Measurements from ENCODE around the gene MSGN1. TPM values are rescaled to one million over a fixed set of nuclear protein-coding genes. Genes with fewer than 3 reads are reported as not detected.

Gene MSGN1, protein sequence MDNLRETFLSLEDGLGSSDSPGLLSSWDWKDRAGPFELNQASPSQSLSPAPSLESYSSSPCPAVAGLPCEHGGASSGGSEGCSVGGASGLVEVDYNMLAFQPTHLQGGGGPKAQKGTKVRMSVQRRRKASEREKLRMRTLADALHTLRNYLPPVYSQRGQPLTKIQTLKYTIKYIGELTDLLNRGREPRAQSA
- total RNA-seq: not detected

DNA sequence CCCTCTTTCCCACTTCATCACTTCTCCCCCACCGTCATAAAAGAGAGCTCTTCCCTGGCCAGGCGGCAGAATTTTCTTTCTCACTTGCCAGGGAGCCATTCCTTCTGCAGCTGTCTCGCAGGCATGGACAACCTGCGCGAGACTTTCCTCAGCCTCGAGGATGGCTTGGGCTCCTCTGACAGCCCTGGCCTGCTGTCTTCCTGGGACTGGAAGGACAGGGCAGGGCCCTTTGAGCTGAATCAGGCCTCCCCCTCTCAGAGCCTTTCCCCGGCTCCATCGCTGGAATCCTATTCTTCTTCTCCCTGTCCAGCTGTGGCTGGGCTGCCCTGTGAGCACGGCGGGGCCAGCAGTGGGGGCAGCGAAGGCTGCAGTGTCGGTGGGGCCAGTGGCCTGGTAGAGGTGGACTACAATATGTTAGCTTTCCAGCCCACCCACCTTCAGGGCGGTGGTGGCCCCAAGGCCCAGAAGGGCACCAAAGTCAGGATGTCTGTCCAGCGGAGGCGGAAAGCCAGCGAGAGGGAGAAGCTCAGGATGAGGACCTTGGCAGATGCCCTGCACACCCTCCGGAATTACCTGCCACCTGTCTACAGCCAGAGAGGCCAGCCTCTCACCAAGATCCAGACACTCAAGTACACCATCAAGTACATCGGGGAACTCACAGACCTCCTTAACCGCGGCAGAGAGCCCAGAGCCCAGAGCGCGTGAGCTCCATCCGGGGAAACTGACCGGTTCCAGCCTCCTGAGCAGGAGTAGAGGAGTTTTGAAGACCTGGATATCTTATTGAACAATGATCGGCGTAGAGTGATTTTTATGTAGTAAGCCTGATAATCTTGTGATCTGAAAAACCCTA, at the start of gene MSGN1:
TSS of gene MSGN1 (plus strand) at position 65 of the 850 bp plus-strand sequence. CDS start at position 124, 59 bp downstream.
- H3K36me3 ChIP-seq: no peaks in the 10 kb centered on the region
- H3K4me1 ChIP-seq: peaks cover 25% of the 10 kb centered on the region
- TF ChIP-seq CTCF (IDR thresholded peaks at IDR 0.05) (no peak), POLR2AphosphoS5 (IDR thresholded peaks at IDR 0.05; ENCODE audit: insufficient read depth in 1 of 2, low read depth in 1 of 2) (no peak), POLR2A (IDR thresholded peaks at IDR 0.05) (no peak)
- H3K4me3 ChIP-seq: no peak within 1 kb of the TSS
- intact Hi-C loops (cut with DNase I): no loop called here
- no peak for DNase-seq (ENCODE audit: extremely low spot score in 2 of 2)
- H3K9me3 ChIP-seq: no peaks in the 10 kb centered on the region
- H3K27ac ChIP-seq: peak within 1 kb of the TSS; percentile 39
- no peaks in the 10 kb centered on the region for H3K27me3 ChIP-seq

DNA sequence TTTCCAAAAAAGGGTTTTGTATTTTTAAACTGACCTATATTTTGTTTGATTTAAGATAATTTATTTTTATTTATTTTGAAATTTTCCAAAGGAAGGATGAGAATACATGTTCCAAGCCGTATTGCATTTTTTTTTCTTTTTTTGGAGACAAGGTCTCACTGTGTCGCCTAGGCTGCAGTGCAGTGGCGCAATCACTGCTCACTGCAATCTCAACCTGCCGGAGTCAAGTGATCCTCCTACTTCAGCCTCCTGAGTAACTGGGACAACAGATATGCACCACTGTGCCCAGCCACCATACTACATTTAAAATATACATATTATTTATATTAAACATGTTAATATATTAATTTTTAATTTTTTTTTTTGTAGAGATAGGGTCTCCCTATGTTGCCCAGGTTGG, 47.4 kb upstream of the MSGN1 start:
- Histone ChIP-seq H3K9me3 (no peaks in the 10 kb centered on the region), H3K4me3 (no peak overlapping the region), H3K27ac (no peak overlapping the region), H3K4me1 (no peaks in the 10 kb centered on the region), H3K36me3 (peaks cover 0 to 5% of the 10 kb centered on the region in 2 donors), H3K27me3 (no peaks in the 10 kb centered on the region)
- intact Hi-C loops (cut with DNase I): no loop called here
- TF ChIP-seq POLR2AphosphoS5 (IDR thresholded peaks at IDR 0.05; ENCODE audit: insufficient read depth in 1 of 2, low read depth in 1 of 2) (no peak), CTCF (IDR thresholded peaks at IDR 0.05) (no peak), POLR2A (IDR thresholded peaks at IDR 0.05) (no peak)
- no peak for DNase-seq (ENCODE audit: extremely low spot score in 2 of 2)

DNA sequence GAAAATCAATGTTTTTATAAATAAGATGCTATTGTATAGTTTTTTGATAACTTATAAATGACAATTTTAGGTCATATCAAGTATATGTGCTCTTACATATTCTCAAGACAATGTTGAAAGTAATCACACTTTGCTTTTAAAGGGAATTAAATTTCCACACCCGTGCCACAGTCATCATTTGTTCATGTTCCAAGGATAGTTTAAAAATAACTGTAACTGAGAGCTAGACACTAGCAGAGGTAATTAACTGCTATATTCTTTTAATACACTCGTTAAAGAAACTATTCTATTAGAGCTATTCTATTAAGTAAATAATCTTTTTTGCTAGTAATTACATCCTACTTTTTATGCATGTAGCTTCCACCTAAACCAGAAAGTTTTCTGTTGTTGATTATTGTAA, 44.3 kb upstream of the MSGN1 start:
- Histone ChIP-seq H3K36me3 (peaks cover 0 to 5% of the 10 kb centered on the region in 2 donors), H3K9me3 (no peaks in the 10 kb centered on the region), H3K4me1 (no peaks in the 10 kb centered on the region), H3K27ac (no peak overlapping the region), H3K27me3 (no peaks in the 10 kb centered on the region), H3K4me3 (no peak overlapping the region)
- TF ChIP-seq CTCF (IDR thresholded peaks at IDR 0.05): no peak
- TF ChIP-seq POLR2AphosphoS5 (IDR thresholded peaks at IDR 0.05; ENCODE audit: insufficient read depth in 1 of 2, low read depth in 1 of 2): no peak
- no peak for TF ChIP-seq POLR2A (IDR thresholded peaks at IDR 0.05)
- DNase-seq (ENCODE audit: extremely low spot score in 2 of 2): no peak
- intact Hi-C loops (cut with DNase I): no loop called here

DNA sequence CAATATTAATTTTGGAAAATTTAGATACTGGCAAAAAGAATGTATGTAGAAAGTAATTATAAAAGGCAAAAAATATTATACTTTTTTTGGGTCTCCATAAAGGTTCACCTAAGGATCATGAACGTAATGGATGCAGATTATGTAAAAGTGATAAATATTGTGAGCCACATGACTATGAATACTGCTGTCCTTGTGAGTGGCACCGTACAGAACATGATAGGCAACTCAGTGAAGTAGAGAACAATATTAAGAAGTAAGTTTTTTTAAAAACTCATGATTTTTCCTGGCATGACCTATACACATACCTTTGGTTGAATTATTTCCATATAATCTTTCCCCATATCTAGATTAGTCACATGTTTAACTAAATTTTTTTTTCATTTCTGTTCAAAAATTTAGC, 43.7 kb upstream of the MSGN1 start:
- intact Hi-C loops (cut with DNase I): no loop called here
- no peaks in the 10 kb centered on the region for H3K4me1 ChIP-seq
- peaks cover 0 to 5% of the 10 kb centered on the region in 2 donors for H3K36me3 ChIP-seq
- H3K27ac ChIP-seq: no peak overlapping the region
- H3K27me3 ChIP-seq: no peaks in the 10 kb centered on the region
- H3K9me3 ChIP-seq: no peaks in the 10 kb centered on the region
- no peak for DNase-seq (ENCODE audit: extremely low spot score in 2 of 2)
- no peak overlapping the region for H3K4me3 ChIP-seq
- no peak for TF ChIP-seq POLR2A (IDR thresholded peaks at IDR 0.05)
- no peak for TF ChIP-seq CTCF (IDR thresholded peaks at IDR 0.05)
- TF ChIP-seq POLR2AphosphoS5 (IDR thresholded peaks at IDR 0.05; ENCODE audit: insufficient read depth in 1 of 2, low read depth in 1 of 2): no peak

- no peak for TF ChIP-seq CTCF (IDR thresholded peaks at IDR 0.05)
- TF ChIP-seq POLR2AphosphoS5 (IDR thresholded peaks at IDR 0.05; ENCODE audit: insufficient read depth in 1 of 2, low read depth in 1 of 2): no peak
- TF ChIP-seq POLR2A (IDR thresholded peaks at IDR 0.05): no peak
- no peaks in the 10 kb centered on the region for H3K4me1 ChIP-seq
- no peak overlapping the region for H3K4me3 ChIP-seq
- DNase-seq (ENCODE audit: extremely low spot score in 2 of 2): no peak
- H3K9me3 ChIP-seq: no peaks in the 10 kb centered on the region
- intact Hi-C loops (cut with DNase I): no loop called here
- H3K27ac ChIP-seq: no peak overlapping the region
- peaks cover 0 to 14% of the 10 kb centered on the region in 2 donors for H3K36me3 ChIP-seq
- no peaks in the 10 kb centered on the region for H3K27me3 ChIP-seq
Measured at GRCh38 chr2:17780546-17780945, 35.7 kb upstream of the MSGN1 start.
